Measurements from ENCODE around the gene CHD2.

GRCh38 chr15:93063262-93063671 lies 163.1 kb downstream of the CHD2 start:
- TF ChIP-seq CTCF (conservative IDR thresholded peaks at IDR 0.05 in 1 of 2, IDR thresholded peaks at IDR 0.05 in 1 of 2; ENCODE audit: extremely low read depth in 1 of 2, insufficient read depth in 1 of 2, low read depth in 1 of 2, low read length in 2 of 2) (no peak), EZH2 (IDR thresholded peaks at IDR 0.05; ENCODE audit: borderline replicate concordance, low read length) (no peak)
